Epithelial cell of alveolus of lung (primary cell): ENCODE results near the gene TLL1. TPM values are rescaled to one million over a fixed set of nuclear protein-coding genes. Genes with fewer than 3 reads are reported as not detected.

ENCODE experiments used
- total RNA-seq: library from RNA; depleted of rRNA; stranded (reverse); fragments of >200 nt; gene quantifications from 2 replicates; pipeline ENCODE4 v1.2.1, GENCODE V29; 2015

TLL1 gene
- total RNA-seq = 0.08 and 0.26 TPM in 2 replicates

DNA sequence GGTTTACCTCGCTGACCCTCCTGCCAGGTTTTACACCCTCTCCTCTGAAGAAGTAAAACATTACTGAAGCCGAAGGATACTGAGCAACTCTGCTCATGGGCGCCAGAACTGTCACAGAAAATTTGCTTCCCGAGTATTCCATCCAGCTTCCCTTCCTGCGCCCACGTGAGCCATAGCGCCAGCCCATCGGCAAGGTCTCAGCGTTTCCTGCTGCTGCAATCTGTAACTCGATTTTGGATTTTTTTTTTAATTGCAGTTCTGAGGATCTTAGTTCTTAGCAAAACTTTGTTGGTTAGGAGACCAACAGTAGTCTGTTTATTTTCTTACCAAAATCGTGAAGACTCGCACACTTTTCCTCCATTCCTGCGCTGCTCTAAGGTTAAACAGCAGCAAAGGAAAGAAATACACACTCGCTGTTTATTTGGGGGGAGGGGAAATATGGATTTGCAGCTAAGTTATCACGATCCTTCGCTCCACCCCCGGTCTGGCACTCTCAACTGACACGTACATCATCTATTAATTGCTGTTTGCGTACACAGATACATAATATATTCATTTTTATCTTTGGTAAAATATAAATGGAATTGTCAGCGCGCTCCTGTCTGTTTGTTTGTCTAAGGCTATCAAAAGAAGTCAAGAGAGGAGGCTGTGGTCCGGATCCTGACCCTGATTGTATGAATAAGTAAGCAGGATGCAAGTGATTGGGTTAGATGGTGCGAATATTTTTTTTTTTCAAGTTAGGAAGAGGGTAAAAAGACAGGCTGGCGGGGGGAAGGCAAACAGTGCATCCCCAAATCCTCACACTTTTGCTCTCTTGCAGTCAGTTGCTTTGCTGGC is at the start of gene TLL1:
Gene TLL1, plus strand, starts transcription at position 777 of the 837 bp plus-strand sequence. CDS start 668 bp downstream, outside the sequence.

